HG03108 (cell line): Measurements from ENCODE around the gene PXT1.
"Not testable (repeated sequence)": the region's sequence is repeated elsewhere in the genome, so short reads cannot be mapped to it uniquely, and the experiment has no call there.

Source experiments
- ATAC-seq: cut with Tn5 transposase; IDR thresholded peaks from one replicate; pipeline ENCODE4 v1.9.1; 2021; ENCODE audit warnings: moderate library complexity; ENCODE audit not compliant: unreplicated experiment

Gene PXT1

DNA sequence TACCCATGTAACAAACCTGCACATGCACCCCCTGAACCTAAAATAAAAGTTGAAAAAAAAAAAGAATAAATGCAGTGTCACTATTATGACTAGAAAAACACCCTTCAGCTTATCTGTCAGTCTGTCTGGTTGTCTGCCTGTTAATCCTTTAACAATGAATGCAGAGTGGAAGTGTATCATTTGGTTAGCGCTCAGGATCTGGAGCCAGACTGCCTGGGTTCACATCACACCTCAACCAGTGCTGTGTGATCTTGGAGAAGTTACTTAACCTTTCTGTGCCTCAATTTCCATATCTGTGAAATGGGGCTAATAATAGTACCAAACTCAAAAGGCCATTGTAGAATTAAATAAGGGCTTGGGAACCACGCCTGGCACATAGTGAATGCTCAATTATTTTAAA, 72.0 kb downstream of the PXT1 start:
- no peak for ATAC-seq

DNA sequence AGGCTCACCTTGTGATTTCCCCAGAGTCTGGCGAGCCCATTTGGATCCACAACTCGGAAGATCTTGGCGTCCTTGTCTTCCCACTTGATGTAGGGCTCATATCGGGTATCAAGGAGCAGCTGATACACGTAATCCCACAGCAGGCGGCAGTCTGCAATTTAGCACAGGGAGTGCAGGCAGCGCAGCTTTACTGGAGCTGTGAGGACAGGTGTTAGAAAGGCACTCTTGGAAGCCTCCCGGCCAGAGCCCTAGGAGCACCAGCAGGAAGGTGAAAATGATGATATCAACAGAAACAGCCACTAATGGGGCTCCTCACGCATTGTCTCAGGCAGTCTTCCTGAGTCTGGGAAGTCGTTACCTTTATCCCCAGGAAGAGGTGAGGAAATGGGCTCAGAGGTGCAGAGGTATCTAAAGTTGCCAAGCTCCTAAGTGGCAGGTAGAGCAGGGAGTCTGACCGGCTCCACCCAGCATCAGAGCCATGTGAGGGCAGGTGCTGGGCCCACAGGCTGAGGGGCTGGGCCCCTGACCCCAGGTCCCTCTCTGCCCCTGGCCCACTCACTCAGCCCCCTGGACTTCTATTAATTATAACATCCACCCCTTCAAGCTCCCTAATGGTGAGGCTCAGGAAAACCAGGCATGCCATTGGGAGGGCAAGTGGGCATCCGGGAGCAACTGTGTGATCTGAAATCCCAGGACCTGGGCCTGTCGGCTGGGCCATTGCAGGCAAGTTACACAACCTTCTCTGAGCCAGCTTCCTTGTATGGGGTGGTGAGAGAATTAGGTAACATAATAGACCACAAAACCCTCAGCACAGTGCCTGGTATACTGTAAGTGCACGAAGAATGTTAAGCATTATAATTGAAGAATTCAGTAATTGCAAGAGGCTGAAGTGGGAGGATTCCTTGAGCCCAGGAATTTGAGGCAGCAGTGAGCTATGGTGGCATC, 73.5 kb downstream of the PXT1 start:
- no peak for ATAC-seq

GRCh38 chr6:36368421-36368820, 74.2 kb downstream of the PXT1 start:
- ATAC-seq, result no peak

- ATAC-seq, result no peak
These were observed 74.9 kb downstream of the PXT1 start for GRCh38 chr6:36367743-36368142.

DNA sequence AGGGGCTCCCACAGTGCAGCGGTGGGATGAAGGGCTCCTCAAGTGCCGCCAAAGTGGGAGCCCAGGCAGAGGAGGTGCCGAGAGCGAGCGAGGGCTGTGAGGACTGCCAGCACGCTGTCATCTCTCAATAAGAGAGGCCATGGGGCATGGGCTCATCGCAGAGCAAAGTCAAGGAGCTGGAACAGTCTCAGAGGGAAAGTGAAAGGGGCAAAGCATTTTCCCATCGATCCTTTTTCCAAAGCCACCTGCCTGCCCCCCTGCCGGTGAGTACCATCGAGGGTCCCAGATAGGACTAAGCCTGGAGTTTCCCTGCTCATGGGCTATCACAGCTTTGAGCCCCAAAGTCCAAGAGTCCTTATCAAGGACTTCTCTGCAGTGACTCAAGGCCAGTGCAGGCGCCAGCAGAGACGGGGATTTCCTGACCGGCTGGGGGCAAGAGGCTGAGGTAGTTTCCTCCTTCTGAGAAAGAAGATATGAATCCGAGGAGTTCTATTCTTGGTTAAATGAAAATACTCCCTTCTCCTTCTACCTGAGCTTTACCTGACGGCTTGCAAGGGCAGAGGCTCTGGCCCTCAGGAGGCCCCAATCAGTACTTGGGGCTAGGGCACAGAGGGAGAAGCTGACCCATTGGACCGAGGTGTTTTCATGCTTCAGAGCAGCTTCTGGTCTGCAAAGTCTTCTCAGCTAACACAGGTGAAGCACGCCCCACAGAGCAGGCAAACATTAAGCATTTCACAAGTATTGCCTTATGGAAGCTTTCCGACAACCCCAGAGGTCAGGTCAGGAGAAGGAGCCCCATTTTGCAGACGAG, 77.8 kb downstream of the PXT1 start:
- ATAC-seq, result peak; percentile 62

DNA sequence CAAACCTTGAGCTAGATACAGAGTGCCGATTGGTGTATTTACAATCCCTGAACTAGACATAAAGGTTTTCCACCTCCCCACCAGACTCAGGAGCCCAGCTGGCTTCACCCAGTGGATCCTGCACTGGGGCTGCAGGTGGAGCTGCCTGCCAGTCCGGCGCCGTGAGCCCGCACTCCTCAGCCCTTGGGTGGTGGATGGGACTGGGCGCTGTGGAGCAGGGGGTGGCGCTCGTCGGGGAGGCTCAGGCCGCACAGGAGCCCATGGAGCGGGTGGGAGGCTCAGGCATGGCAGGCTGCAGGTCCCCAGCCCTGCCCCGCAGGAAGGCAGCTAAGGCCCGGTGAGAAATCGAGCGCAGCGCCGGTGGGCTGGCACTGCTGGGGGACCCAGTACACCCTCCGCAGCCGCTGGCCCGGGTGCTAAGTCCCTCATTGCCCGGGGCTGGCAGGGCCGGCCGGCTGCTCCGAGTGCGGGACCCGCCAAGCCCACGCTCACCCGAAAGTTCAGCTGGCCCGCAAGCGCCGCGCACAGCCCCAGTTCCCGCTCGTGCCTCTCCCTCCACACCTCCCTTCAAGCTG, 78.5 kb downstream of the PXT1 start:
- not testable (repeated sequence) for ATAC-seq

- not testable (repeated sequence) for ATAC-seq
These were observed 79.3 kb downstream of the PXT1 start for GRCh38 chr6:36363371-36363752.

- ATAC-seq, result no peak
These were observed 79.9 kb downstream of the PXT1 start for GRCh38 chr6:36362551-36363370.

- ATAC-seq, result no peak
These were observed 81.6 kb downstream of the PXT1 start for GRCh38 chr6:36361071-36361470.

DNA sequence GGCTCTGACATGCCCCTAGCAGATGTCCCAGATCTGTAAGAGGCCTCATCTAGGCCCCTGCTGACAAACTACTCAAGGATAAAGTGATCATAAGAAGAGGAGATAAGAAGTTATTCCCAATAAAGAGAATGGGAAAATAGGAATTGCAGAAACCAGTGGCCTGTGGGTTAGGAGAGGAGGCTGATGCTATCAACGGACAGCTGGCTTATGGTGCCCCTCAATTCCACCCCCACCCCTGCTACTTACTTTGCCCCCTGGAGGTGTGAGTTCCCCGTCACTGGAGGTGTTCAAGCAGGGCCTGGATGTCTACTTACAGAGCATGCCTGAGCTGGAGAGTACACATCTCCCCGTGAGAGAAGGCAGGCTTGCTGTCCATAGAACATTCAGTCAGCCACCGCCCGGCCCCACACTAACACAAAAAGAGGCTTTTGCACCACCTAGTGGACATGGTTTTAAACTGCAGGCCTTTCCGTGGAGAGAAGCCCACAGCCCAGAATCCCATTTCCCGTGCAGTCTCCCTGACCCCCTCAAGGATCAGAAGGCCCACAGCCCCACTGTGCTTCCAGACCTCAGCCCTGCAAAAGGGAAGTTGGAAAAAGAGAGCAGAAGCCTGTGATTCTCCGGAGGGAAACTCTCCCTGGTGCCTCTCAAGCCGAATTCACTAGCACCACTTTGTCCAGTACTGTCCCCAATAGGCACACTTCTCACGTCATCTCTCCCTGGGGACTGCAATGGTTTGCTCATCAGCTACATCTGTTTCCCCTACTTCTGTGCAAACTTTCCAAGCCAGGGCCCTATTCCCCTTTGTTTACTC, 82.2 kb downstream of the PXT1 start:
- ATAC-seq, result no peak

GRCh38 chr6:36358226-36358915, 84.3 kb downstream of the PXT1 start:
- peak; percentile 37 for ATAC-seq

DNA sequence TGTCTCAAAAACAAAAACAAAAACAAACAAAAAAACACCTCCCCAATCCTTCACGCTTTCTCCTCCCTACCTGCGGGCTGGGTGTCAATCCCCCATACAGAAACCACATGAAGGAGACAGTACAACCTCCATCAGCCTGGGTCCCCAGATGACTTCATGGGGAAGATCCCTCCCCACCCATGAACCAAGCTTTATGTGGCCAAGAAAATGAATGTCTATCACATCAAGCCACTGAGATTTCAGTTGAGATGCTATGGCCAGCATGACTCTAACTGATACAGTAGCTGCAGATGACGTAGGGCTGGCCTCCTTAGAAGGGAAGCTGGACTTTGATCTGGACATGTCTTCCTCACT, 84.8 kb downstream of the PXT1 start:
- peak; percentile 42 for ATAC-seq

DNA sequence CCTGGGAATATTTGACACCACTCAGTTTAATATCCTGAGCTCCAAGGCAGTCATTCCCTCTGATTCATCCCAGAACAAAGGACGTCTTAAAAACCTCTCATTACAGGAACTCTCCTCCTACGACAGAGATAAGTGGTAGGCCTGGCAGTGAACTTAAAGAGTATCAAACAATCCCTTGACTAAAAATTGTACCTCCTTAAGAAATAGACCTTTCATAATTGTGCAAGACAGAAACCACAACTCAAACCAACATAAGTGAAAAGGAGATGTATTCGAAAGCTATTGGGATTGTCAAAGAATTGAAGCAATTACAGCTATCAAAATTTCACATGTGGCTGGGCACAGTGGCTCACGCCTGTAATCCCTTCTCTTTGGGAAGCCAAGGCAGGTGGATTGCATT, 86.8 kb downstream of the PXT1 start:
- ATAC-seq, result no peak

DNA sequence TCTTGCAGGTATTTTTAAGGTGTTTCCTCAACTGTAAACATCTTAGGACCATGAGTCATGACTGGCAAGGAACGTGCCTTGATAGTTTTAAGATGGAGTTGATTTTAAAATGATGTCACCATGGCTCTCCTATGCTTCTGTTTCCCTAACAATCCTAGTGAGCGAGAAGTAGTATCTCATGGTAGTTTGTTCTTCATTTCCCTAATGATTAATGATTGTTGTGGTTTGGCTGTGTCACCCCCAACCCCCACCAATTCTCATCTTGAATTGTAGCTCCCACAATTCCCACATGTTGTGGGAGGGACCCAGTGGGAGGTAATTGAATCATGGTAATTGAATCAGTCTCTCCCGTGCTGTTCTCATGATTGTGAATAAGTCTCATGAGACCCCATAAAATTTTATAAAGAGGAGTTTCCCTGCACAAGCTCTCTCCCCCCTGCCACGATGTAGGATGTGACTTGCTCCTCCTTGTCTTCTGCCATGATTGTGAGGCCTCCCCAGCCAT, 89.2 kb downstream of the PXT1 start:
- ATAC-seq, result no peak

- no peak for ATAC-seq
These were observed 90.0 kb downstream of the PXT1 start for GRCh38 chr6:36352477-36353157.

DNA sequence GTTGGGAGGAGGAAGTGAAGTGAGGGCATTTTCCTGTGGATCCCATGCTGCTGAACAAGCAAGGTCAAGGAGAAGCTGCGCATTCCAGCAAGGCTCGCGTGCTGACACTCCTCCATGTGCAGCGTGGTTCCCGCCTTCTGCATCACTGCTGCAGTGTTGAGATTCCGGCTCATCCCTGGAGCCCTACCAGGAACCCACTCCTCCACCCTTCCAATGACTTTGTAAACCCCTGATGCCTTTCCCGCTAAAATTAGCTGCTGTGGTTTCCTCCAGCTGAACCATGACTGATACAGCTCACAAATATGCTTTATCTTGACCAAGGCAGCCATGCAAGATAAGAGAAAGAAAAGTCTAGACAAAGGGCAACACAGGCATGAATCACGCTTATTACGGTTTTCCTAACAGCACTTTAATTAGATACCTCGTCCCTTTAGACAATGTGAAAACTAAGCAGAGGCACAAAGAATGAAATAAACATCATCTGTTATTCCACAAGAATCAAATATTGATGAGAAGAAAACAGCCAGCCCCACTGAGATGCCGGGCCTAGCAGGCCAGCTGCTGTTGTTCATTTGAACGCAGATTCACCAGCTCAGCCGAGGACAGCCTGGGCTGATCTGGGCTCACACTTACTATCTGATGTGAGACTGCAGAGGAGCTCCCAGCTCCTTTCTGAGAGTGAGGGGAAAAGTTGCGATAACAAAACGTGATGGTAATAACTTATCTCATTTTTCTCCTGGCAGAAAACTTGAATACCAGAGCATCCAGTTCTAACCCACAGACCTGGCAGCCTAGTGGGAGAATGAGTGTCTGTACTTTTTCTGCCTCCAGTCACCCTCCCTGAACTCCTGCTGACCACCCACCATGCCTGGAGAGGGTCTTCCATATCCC, 91.7 kb downstream of the PXT1 start:
- no peak for ATAC-seq

GRCh38 chr6:36350082-36350481, 92.6 kb downstream of the PXT1 start:
- ATAC-seq, result no peak

GRCh38 chr6:36349240-36349639, 93.4 kb downstream of the PXT1 start:
- ATAC-seq, result no peak
